Mucosa of descending colon (tissue), 3 donors: ENCODE measurements around the gene GH2. TPM values are rescaled to one million over a fixed set of nuclear protein-coding genes. Genes with fewer than 3 reads are reported as not detected.
A peak's percentile ranks its signal among the peaks of the same experiment; 100 is the strongest.
"Not testable (repeated sequence)": the region's sequence is repeated elsewhere in the genome, so short reads cannot be mapped to it uniquely, and the experiment has no call there.

Experiments used
- ATAC-seq: fragments of 200-7000 bp; cut with Tn5 transposase; one replicate; pipeline ENCODE4 v1.9.1; 2020; ENCODE audit warnings: mild to moderate bottlenecking, moderate library complexity
- DNase-seq, 3 donors: peaks; one replicate each; pipeline ENCODE4 v3.0.0-alpha.2; 2020
- H3K36me3 ChIP-seq: fragments of 200-600 bp; one replicate; pipeline ENCODE4 v1.8.0; 2021; ENCODE audit warnings: low read depth, mild to moderate bottlenecking
- H3K4me1 ChIP-seq: fragments of 200-600 bp; one replicate; pipeline ENCODE4 v1.8.0; 2021; ENCODE audit warnings: low read depth, mild to moderate bottlenecking
- H3K4me3 ChIP-seq: fragments of 200-600 bp; one replicate; pipeline ENCODE4 v1.8.0; 2021; ENCODE audit warnings: mild to moderate bottlenecking
- H3K9me3 ChIP-seq: fragments of 200-600 bp; one replicate; pipeline ENCODE4 v1.8.0; 2021; ENCODE audit warnings: mild to moderate bottlenecking
- intact Hi-C, 2 donors: fragments of 100-400 bp; cut with DNase I in 1 of 2; cut with micrococcal nuclease in 1 of 2; formaldehyde crosslinking; loops; one replicate each; pipeline versions ENCODE4 v1.11.0 to v1.11.1; 2022; cut with DNase I, micrococcal nuclease
- total RNA-seq, 3 donors: library from RNA; stranded (reverse); fragmentation: NEBNext Ultra II Directional in 2 of 3; extraction: Animal tissue kit (Norgen Biotek cat#: 25700) in 2 of 3; gene quantifications; one replicate each; pipeline versions ENCODE4 v1.2.1 to v1.2.4, GENCODE V29; 2021 to 2023
- TF ChIP-seq, protein P1 (sequence below): fragments of 200-600 bp; IDR thresholded peaks from one replicate; pipeline ENCODE4 v1.8.0; 2022; ENCODE audit warnings: antibody characterized with exemption, mild to moderate bottlenecking
- donor health status: DM: no; HTN: no; CAD: no; lungs with moderate emphysema.
- donor health status: DM: no; HTN: no; CAD: no.
- donor health status: DM: no; HTN: yes; CAD: no.

GH2 gene
- total RNA-seq, 3 donors from 2014 or later: not detected

DNA sequence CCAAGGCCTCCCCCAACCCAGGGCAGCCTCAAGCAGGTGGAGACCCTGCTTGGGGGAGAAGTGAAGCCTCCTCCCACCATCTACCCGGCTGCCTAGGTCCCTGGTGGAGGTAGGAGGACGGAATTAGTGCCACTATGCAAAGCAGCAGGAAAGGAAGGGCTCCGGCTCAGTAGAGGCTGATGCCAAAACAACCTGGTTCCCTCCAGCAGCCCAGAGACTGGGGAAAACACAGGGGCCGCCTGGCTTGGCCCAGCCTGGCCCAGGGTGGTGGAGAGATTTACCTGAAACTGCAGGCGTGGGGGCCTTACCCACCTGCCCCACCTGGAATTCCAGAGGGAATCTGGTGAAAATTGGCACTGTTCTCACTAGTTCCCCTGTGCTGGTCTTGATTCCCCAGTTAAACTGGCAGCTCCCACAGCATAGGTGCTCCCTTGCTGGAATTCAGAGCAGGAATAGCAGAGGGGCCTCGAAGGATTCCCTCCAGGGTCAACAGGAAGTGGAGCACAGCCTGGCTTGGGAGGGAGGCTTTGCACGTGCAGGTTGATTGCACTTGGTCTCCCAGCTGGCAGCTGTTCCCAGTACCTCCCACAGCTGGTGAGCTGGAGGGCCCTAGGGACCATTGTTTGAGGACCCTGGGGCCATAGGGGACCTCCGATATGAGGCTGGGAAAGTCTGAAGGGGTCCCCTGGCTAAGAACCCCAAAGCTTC is 45.9 kb upstream of the GH2 start:
- TF ChIP-seq, protein P1, sequence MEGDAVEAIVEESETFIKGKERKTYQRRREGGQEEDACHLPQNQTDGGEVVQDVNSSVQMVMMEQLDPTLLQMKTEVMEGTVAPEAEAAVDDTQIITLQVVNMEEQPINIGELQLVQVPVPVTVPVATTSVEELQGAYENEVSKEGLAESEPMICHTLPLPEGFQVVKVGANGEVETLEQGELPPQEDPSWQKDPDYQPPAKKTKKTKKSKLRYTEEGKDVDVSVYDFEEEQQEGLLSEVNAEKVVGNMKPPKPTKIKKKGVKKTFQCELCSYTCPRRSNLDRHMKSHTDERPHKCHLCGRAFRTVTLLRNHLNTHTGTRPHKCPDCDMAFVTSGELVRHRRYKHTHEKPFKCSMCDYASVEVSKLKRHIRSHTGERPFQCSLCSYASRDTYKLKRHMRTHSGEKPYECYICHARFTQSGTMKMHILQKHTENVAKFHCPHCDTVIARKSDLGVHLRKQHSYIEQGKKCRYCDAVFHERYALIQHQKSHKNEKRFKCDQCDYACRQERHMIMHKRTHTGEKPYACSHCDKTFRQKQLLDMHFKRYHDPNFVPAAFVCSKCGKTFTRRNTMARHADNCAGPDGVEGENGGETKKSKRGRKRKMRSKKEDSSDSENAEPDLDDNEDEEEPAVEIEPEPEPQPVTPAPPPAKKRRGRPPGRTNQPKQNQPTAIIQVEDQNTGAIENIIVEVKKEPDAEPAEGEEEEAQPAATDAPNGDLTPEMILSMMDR: no peak
- H3K4me3 ChIP-seq: no peak overlapping the region
- H3K4me1 ChIP-seq: peaks cover 5% of the 10 kb centered on the region
- H3K36me3 ChIP-seq: no peaks in the 10 kb centered on the region
- H3K9me3 ChIP-seq: no peaks in the 10 kb centered on the region
- ATAC-seq: peak; percentile 20
- DNase-seq: peak in 2 of 3 donors; percentile 17 to 44
- intact Hi-C loops: no loop called here

DNA sequence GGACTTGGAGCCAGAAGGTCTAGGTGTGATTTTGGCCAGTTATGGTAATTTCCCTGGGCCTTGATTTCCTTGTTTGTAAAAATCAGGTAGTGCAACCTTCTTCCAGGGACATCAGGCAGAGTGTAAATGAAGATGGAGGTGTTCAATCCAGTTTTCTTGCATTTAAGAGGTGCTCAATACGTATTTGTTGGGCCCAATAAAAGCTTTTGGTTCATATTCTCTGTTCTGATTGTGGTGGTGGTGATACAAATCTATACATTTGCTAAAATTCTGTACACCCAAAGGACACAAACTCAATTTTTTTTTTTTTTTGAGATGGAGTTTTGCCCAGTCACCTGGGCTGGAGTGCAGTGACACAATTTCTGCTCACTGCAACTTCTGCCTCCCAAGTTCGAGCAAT is 44.4 kb upstream of the GH2 start:
- intact Hi-C loops: no loop called here
- peak in 1 of 3 donors; percentile 17 for DNase-seq
- no peak overlapping the region for H3K4me3 ChIP-seq
- TF ChIP-seq, protein P1: no peak
- no peaks in the 10 kb centered on the region for H3K36me3 ChIP-seq
- H3K4me1 ChIP-seq: peaks cover 2% of the 10 kb centered on the region
- ATAC-seq: no peak
- H3K9me3 ChIP-seq: no peaks in the 10 kb centered on the region

DNA sequence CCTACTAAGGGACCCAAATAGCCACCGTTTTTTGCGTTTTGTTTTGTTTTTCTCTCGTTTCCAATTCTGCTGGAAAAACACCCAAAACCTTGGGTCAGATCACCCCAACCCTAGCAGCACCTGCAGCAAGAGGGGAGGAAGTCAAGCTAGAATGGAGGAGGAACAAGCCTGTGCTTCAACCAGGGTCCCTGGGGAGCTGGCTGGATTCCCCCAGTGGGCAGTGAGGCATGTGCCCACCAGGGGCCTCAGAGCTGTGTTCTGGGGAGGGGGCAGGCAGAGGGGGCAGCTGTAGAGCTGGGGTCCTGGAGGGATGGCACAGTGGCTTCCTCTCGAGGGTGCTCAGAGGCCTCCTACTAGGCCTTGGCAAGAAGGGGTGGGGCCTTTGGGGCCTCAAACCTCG is 43.9 kb upstream of the GH2 start:
- TF ChIP-seq, protein P1: no peak
- no peaks in the 10 kb centered on the region for H3K9me3 ChIP-seq
- H3K4me3 ChIP-seq: no peak overlapping the region
- no peaks in the 10 kb centered on the region for H3K36me3 ChIP-seq
- no peaks in the 10 kb centered on the region for H3K4me1 ChIP-seq
- intact Hi-C loops: no loop called here
- DNase-seq (peak in 1 of 3 donors; percentile 68), ATAC-seq (peak; percentile 32)

DNA sequence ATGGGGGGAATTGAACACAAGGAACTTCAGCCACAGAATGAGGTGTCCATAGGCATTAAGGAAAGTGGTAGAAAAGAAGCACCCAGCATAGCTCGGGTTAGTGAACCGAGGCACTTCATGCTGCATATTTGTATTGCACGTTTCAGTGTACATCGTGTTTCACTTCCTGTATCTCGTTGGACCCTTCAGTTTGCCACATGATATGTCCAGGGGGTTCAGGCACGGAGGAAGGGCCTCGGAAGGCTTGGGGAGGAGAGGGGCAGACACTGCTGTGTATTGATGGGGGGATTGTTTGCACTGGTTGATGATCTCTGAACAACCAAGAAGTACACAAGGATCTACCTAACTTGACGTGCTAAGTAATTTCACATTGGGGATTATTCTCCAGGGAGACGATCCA is 40.7 kb upstream of the GH2 start:
- H3K4me3 ChIP-seq, H3K9me3 ChIP-seq, intact Hi-C loops, H3K4me1 ChIP-seq, H3K36me3 ChIP-seq: not testable (repeated sequence)
- peak in 2 of 3 donors; percentile 1 to 21 for DNase-seq
- peak; percentile 41 for ATAC-seq

DNA sequence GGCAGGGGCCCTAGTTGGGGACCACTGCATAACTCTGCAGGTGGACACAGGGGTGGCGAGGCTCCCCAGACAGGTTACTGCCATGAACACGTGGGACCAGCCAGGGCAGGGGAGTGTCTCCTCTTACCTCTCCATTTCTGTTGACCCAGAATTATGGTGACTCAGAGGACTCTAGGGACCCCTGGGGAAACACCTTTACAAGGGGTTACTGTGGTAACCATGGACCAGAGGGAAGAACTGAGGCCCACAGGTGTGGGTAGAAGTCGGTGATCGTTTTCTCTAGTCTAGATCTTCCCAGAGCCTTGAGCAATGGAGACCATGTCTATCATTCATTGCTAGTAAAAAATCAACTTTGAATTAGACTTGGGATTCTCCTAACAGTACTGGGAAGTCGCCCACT is 39.0 kb upstream of the GH2 start:
- H3K36me3 ChIP-seq, ATAC-seq, H3K9me3 ChIP-seq, H3K4me1 ChIP-seq, intact Hi-C loops, H3K4me3 ChIP-seq: not testable (repeated sequence)
- DNase-seq: peak in 1 of 3 donors; percentile 33

DNA sequence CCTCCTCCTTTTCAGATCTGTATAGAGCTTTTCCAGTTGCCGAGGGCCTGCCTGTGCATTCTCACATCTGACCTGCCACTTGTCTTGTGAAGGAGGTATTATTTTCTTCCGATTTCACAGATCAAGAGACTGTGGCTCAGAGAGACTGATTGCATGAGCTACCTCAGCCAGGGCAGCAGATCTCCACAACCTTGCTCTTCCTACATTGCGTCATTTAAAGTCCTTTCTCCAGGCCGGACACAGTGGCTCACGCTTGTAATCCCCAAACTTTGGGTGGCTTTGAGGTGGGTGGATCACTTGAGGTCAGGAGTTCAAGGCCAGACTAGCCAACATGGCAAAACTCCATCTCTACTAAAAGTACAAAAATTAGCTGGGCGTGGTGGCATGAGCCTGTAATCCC is 38.3 kb upstream of the GH2 start:
- H3K4me1 ChIP-seq, ATAC-seq, H3K36me3 ChIP-seq, DNase-seq, intact Hi-C loops, H3K4me3 ChIP-seq, H3K9me3 ChIP-seq: not testable (repeated sequence)

DNA sequence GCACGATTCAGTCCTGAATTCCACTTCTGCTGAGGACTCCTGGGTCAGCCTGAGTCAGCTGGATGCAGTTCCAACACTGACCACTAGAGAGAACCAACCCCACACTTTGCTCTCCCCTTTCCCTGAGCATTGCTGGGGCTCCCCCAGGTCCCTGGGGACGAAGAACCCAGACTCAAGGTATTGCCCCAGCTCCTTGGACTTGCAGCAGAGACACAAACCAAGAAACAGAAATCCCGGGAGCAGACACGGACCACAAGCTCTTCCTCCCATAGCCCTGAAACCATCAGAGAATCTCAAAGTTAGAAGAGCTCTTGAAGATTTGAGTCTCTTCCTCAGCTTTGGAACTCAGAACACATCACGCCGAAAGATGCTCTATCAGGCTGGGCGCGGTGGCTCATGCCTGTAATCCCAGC is 37.6 kb upstream of the GH2 start:
- Histone ChIP-seq H3K4me3 (no peak overlapping the region), H3K4me1 (no peaks in the 10 kb centered on the region), H3K9me3 (no peaks in the 10 kb centered on the region), H3K36me3 (no peaks in the 10 kb centered on the region)
- intact Hi-C loops: loop anchor here in 1 of 2 donors (10.0 kb wide), 1 partner anchor 215 kb away; the partner anchor contains the start of gene ERN1
- TF ChIP-seq, protein P1: peak; percentile 96
- peak; percentile 88 for ATAC-seq
- DNase-seq: peak in 2 of 3 donors; percentile 54 to 81

DNA sequence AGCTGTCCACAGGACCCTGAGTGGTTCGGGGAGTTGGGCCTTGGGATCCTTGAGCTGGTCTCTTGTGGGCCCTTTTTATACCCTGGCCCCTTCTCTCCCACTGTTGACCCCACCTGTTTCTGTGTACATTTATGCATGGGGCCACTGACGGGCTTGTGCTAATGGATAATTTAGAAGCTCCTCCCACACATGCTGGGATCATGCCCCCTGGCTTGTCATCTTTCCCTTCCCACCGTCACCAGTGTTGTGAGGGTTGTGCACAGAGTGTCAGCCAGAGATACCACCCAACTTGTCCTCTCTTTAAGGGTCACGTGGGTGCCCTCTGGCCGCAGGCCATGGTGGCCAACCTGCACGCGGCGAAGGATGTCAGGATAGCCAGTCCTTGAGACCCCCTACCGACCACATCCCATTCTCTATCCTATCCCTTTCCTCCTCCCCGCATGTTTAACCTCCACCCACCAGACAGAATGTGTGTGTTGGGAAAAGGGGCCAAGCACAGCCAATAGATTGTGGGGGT is 37.1 kb upstream of the GH2 start, which contains the start of gene GH1:
TSS of gene GH1 (minus strand) at position 51 of the 517 bp plus-strand sequence. CDS start 63 bp downstream, outside the sequence.
- H3K4me1 ChIP-seq, H3K36me3 ChIP-seq, ATAC-seq, H3K4me3 ChIP-seq, H3K9me3 ChIP-seq: not testable (repeated sequence)
- peak in 1 of 3 donors; percentile 46 for DNase-seq
- intact Hi-C loops: loop anchor here in 1 of 2 donors (10.0 kb wide), 1 partner anchor 216 kb away; the partner anchor contains the start of gene ERN1
